RWPE2 (cell line): Measurements from ENCODE around the gene SNX5.

Source experiments
- ATAC-seq: fragments of 200-7000 bp; cut with Tn5 transposase; 3 replicates; pipeline ENCODE4 v1.9.1; 2021; ENCODE audit warnings: low read depth
- DNase-seq: peaks from one replicate; pipeline ENCODE4 v3.0.0-alpha.2; 2020; ENCODE audit warnings: low spot score
- H3K27ac ChIP-seq: fragments of 450-650 bp; 2 replicates; pipeline ENCODE4 v1.5.1; 2017; ENCODE audit warnings: mild to moderate bottlenecking; ENCODE audit not compliant: poor library complexity, severe bottlenecking
- H3K27me3 ChIP-seq: fragments of 250-450 bp; sonication (Bioruptor Pico); 2 replicates; pipeline ENCODE4 v1.5.1; 2021; ENCODE audit warnings: mild to moderate bottlenecking, moderate library complexity; ENCODE audit not compliant: insufficient read depth, poor library complexity, severe bottlenecking
- H3K36me3 ChIP-seq: fragments of 250-450 bp; sonication (Bioruptor Pico); 2 replicates; pipeline ENCODE4 v1.5.1; 2020; ENCODE audit warnings: low read depth, mild to moderate bottlenecking, moderate library complexity
- H3K4me1 ChIP-seq: fragments of 250-450 bp; sonication (Bioruptor Pico); 2 replicates; pipeline ENCODE4 v1.5.1; 2021; ENCODE audit warnings: mild to moderate bottlenecking, moderate library complexity; ENCODE audit not compliant: insufficient read depth, poor library complexity, severe bottlenecking
- H3K4me3 ChIP-seq: fragments of 250-450 bp; sonication (Bioruptor Pico); 2 replicates; pipeline ENCODE4 v1.5.1; 2021; ENCODE audit warnings: mild to moderate bottlenecking, moderate library complexity; ENCODE audit not compliant: severe bottlenecking
- H3K9me3 ChIP-seq: fragments of 250-450 bp; sonication (Bioruptor Pico); 2 replicates; pipeline ENCODE4 v1.5.1; 2021; ENCODE audit warnings: mild to moderate bottlenecking, moderate library complexity; ENCODE audit not compliant: severe bottlenecking
- CTCF ChIP-seq: fragments of 450-650 bp; IDR thresholded peaks from one replicate; pipeline ENCODE4 v1.5.1; 2017; ENCODE audit warnings: mild to moderate bottlenecking, moderate library complexity; ENCODE audit not compliant: poor library complexity, severe bottlenecking

The SNX5 gene

GRCh38 chr20:17985388-17986018, 16.9 kb upstream of the SNX5 start:
- Histone ChIP-seq H3K9me3 (no peaks in the 10 kb centered on the region), H3K27ac (no peak overlapping the region), H3K36me3 (peaks cover 94% of the 10 kb centered on the region), H3K4me1 (no peaks in the 10 kb centered on the region), H3K4me3 (no peak overlapping the region), H3K27me3 (no peaks in the 10 kb centered on the region)
- DNase-seq, result no peak
- ATAC-seq, result no peak
- no peak for TF ChIP-seq CTCF

DNA sequence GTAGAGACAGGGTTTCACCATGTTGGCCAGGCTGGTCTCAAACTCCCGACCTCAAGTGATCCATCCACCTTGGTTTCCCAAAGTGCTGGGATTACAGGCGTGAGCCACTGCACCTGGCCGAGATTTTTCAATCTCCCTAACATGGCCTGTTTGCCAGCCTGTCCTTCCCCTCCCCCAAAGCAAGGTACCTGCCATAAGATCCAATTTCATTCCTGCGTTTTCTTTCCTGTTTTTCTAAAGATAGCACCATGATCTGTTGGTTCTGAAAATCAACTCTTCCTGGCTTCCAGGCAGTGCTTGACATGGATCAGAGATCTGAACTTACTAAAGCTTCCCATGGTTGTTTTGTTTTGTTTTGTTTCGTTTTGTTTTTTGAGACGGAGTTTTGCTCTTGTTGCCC, 7.7 kb upstream of the SNX5 start:
- Histone ChIP-seq H3K27ac (no peak overlapping the region), H3K4me1 (peaks cover 14% of the 10 kb centered on the region), H3K36me3 (peaks cover 72% of the 10 kb centered on the region), H3K27me3 (no peaks in the 10 kb centered on the region), H3K4me3 (no peak overlapping the region), H3K9me3 (no peaks in the 10 kb centered on the region)
- no peak for ATAC-seq
- no peak for TF ChIP-seq CTCF
- DNase-seq, result no peak

DNA sequence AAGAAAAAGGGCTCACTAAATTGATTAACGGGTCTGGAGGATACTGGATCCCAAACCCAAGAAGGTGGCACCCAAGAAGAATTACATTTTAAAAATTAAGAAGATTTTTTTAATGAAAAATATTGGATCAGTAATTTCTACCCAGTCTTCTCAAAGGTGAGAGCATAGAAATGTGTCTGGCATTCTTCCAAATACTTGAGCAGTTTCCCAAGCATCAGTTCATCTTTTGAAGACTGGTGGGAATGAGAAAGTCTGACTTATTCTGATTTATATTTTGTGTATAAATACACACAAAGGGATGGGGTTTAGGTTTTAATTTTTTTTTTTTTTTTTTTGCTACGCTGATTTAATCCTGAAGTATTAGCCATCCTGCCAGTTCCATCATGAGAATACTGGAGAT, 3.5 kb upstream of the SNX5 start:
- no peaks in the 10 kb centered on the region for H3K9me3 ChIP-seq
- TF ChIP-seq CTCF, result no peak
- H3K4me1 ChIP-seq, result peaks cover 21% of the 10 kb centered on the region
- H3K4me3 ChIP-seq, result peak overlapping the region; percentile 82
- H3K27ac ChIP-seq, result peak overlapping the region; percentile 87
- ATAC-seq, result no peak
- DNase-seq, result no peak
- no peaks in the 10 kb centered on the region for H3K27me3 ChIP-seq
- H3K36me3 ChIP-seq, result peaks cover 65% of the 10 kb centered on the region

- H3K9me3 ChIP-seq, result no peaks in the 10 kb centered on the region
- ATAC-seq (peak; percentile 8; the same call in 1 of the 3 replicates), DNase-seq (no peak)
- peak overlapping the region; percentile 87 for H3K27ac ChIP-seq
- H3K4me3 ChIP-seq, result peak overlapping the region; percentile 82
- H3K36me3 ChIP-seq, result peaks cover 68% of the 10 kb centered on the region
- peaks cover 21% of the 10 kb centered on the region for H3K4me1 ChIP-seq
- no peaks in the 10 kb centered on the region for H3K27me3 ChIP-seq
- no peak for TF ChIP-seq CTCF
Measured at GRCh38 chr20:17971300-17972013, 2.9 kb upstream of the SNX5 start.

GRCh38 chr20:17969884-17970409, 1.4 kb upstream of the SNX5 start:
- Histone ChIP-seq H3K27ac (peak overlapping the region; percentile 87), H3K9me3 (no peaks in the 10 kb centered on the region), H3K4me3 (peak overlapping the region; percentile 82), H3K27me3 (no peaks in the 10 kb centered on the region), H3K36me3 (peaks cover 62% of the 10 kb centered on the region), H3K4me1 (peaks cover 25% of the 10 kb centered on the region)
- TF ChIP-seq CTCF, result no peak
- DNase-seq (no peak), ATAC-seq (no peak)
